Cardiac muscle cell (in vitro differentiated cells and primary cell): ENCODE results near the gene CAPN10. TPM values are rescaled to one million over a fixed set of nuclear protein-coding genes. Genes with fewer than 3 reads are reported as not detected.
A peak's percentile ranks its signal among the peaks of the same experiment; 100 is the strongest.

ENCODE experiments used
- DNase-seq, 2 donors: peaks; one replicate each; pipeline versions ENCODE4 v3.0.0 to v3.0.0-alpha.2; 2010 to 2017; ENCODE audit warnings: low read depth in 1 of 2, low spot score in 1 of 2
- H3K27ac ChIP-seq: fragments of 200-600 bp; sonication (generic); 2 replicates; pipeline ENCODE4 v1.5.1; 2016
- H3K27me3 ChIP-seq: fragments of 200-600 bp; sonication (generic); 2 replicates; pipeline ENCODE4 v1.6.0; 2016; ENCODE audit warnings: control low read depth
- H3K36me3 ChIP-seq: fragments of 200-600 bp; sonication (generic); 2 replicates; pipeline ENCODE4 v1.5.1; 2016; ENCODE audit warnings: control low read depth
- H3K4me1 ChIP-seq: fragments of 200-600 bp; sonication (generic); 2 replicates; pipeline ENCODE4 v1.8.1; 2017; ENCODE audit warnings: low read depth, mild to moderate bottlenecking, mixed run types
- H3K4me3 ChIP-seq: fragments of 200-600 bp; sonication (generic); 2 replicates; pipeline ENCODE4 v1.5.1; 2016; ENCODE audit warnings: mild to moderate bottlenecking
- H3K9me3 ChIP-seq: fragments of 200-600 bp; sonication (generic); 2 replicates; pipeline ENCODE4 v1.5.1; 2017; ENCODE audit warnings: low read depth, mild to moderate bottlenecking, control low read depth
- CTCF ChIP-seq: IDR thresholded peaks from 2 replicates; pipeline ENCODE4 v1.5.1; 2012; ENCODE audit warnings: low read depth, mild to moderate bottlenecking, low read length
- polyA plus RNA-seq: library from polyadenylated mRNA; unstranded; fragments of >200 nt; fragmentation: Nextera tagmentation; extraction: Ambion mirVana; gene quantifications from 2 replicates; pipeline ENCODE4 v1.2.1, GENCODE V29; 2016
- total RNA-seq: library from RNA; depleted of rRNA; stranded (reverse); fragments of >200 nt; gene quantifications from 2 replicates; pipeline ENCODE4 v1.2.3, GENCODE V29; 2016

Gene CAPN10
- total and polyA plus RNA-seq, 2 experiments from 2014 or later: 60.8 to 62.8 TPM

GRCh38 chr2:240578488-240578887, 8.0 kb upstream of the CAPN10 start:
- Histone ChIP-seq H3K36me3 (peaks cover 3% of the 10 kb centered on the region), H3K27ac (no peak overlapping the region)
- no peak for TF ChIP-seq CTCF

GRCh38 chr2:240579071-240579762, 7.3 kb upstream of the CAPN10 start:
- Histone ChIP-seq H3K36me3 (peaks cover 3% of the 10 kb centered on the region), H3K9me3 (no peaks in the 10 kb centered on the region), H3K4me3 (no peak overlapping the region), H3K4me1 (no peaks in the 10 kb centered on the region), H3K27me3 (no peaks in the 10 kb centered on the region), H3K27ac (no peak overlapping the region)
- no peak for DNase-seq
- TF ChIP-seq CTCF: no peak

More at GRCh38 chr2:240578488-240578887, 8.0 kb upstream of the CAPN10 start:
- no peaks in the 10 kb centered on the region for H3K9me3 ChIP-seq
- H3K4me1 ChIP-seq: no peaks in the 10 kb centered on the region
- H3K4me3 ChIP-seq: no peak overlapping the region
- DNase-seq: no peak
- no peaks in the 10 kb centered on the region for H3K27me3 ChIP-seq

GRCh38 chr2:240579771-240580614, 6.5 kb upstream of the CAPN10 start:
- H3K9me3 ChIP-seq: no peaks in the 10 kb centered on the region
- peak in 1 of 2 donors; percentile 94 for DNase-seq
- no peak overlapping the region for H3K4me3 ChIP-seq
- H3K27ac ChIP-seq: peak overlapping the region; percentile 39
- H3K4me1 ChIP-seq: no peaks in the 10 kb centered on the region
- H3K36me3 ChIP-seq: no peaks in the 10 kb centered on the region
- no peaks in the 10 kb centered on the region for H3K27me3 ChIP-seq
- peak; percentile 1 for TF ChIP-seq CTCF

GRCh38 chr2:240581811-240582210, 4.7 kb upstream of the CAPN10 start:
- TF ChIP-seq CTCF: no peak

GRCh38 chr2:240582781-240583180, 3.8 kb upstream of the CAPN10 start:
- no peaks in the 10 kb centered on the region for H3K27me3 ChIP-seq
- TF ChIP-seq CTCF: no peak
- no peaks in the 10 kb centered on the region for H3K36me3 ChIP-seq
- no peak overlapping the region for H3K27ac ChIP-seq
- no peak overlapping the region for H3K4me3 ChIP-seq
- peaks cover 2% of the 10 kb centered on the region for H3K4me1 ChIP-seq
- DNase-seq: no peak
- H3K9me3 ChIP-seq: no peaks in the 10 kb centered on the region

More at GRCh38 chr2:240581811-240582210, 4.7 kb upstream of the CAPN10 start:
- Histone ChIP-seq H3K9me3 (no peaks in the 10 kb centered on the region), H3K36me3 (no peaks in the 10 kb centered on the region), H3K27ac (no peak overlapping the region), H3K27me3 (no peaks in the 10 kb centered on the region), H3K4me3 (no peak overlapping the region), H3K4me1 (no peaks in the 10 kb centered on the region)
- DNase-seq: no peak
